CD4-positive, alpha-beta T cell treated with Interleukin-2 at 100 ng/mL for 4 hours (primary cell): ENCODE data around the gene HMGCS1.
"Not testable (repeated sequence)": the region's sequence is repeated elsewhere in the genome, so short reads cannot be mapped to it uniquely, and the experiment has no call there.

ENCODE experiments used
- DNase-seq: peaks from one replicate; pipeline ENCODE4 v3.0.0-alpha.2; 2020; ENCODE audit warnings: low spot score

Gene HMGCS1

GRCh38 chr5:43273552-43273951 is 39.7 kb downstream of the HMGCS1 start:
- no peak for DNase-seq

DNA sequence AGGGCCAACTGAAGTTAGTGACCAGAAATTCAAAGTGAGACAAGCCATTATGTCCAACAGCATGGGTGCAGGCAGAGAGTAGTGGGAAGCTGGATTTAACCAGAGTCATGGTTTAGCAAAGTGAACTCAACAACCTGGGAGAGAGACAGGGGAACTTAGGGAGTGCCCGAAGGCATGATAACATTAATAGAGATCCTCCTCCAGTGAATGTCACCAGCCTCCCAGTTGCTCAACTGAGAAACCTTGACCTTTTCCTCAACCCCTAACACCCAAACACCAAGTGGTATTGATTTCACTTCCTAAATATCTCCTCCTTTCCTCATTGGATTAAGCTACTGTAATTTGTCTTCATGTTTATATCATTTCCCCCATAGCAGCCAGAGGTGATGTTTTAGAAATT is 42.6 kb downstream of the HMGCS1 start:
- DNase-seq = no peak

- no peak for DNase-seq
Observed at GRCh38 chr5:43268188-43268820, 44.9 kb downstream of the HMGCS1 start.

GRCh38 chr5:43262269-43262668 is 50.9 kb downstream of the HMGCS1 start:
- DNase-seq = not testable (repeated sequence)

- DNase-seq = no peak
Observed at GRCh38 chr5:43258116-43258515, 55.1 kb downstream of the HMGCS1 start.

DNA sequence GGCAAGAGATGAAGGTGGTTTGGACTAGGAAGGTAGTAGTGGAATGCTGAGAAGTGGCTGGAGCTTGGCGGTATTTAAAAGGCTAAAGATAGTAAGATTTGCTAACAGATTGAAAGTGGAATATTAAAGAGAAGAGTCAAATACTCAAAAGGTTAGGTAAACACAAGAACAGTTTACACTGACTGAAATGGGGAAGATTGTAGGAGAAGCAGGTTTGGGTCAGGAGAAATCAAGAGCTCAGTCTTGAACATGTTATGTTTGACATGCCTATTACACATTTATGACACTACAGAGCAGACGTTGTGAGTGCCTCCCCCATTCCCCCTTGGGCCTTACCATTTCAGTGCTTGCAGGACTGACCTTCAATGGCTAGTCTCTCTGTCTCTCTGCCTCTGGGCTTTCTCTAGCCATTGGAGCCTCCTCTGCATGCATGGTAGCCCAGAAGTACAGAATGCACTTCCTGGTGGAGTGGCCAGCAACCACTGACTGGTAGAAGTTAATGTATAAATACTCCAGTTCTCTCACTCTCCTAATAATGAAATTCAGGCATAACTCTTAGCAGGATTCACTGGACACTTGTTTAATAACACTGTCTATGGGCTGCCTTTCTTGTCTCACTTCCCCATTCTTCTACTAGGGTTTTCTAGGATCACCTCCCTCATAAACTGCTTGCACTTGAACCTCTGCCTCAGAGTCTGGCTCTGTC is 56.8 kb downstream of the HMGCS1 start:
- no peak for DNase-seq

GRCh38 chr5:43255704-43256103 is 57.5 kb downstream of the HMGCS1 start:
- no peak for DNase-seq

DNA sequence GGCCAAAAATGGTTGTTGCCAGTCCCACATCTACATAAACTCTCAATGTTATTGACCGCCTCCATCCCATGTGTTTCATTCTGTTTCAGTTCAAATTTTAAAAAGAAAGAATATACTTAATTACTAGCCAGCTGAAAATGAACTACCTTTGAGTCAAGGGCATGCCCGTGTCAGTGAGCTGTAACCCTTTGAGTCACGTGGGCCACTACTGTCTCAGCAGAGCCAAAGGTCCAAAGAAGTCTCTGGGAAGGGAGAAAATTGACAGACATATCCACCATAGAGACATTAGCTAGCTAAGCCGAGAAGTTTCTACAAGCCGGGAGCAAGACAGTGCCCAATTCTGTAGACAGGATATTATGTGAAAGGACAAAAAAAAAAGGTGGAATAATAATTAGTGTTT is 61.5 kb downstream of the HMGCS1 start:
- DNase-seq = no peak

GRCh38 chr5:43245724-43246385 is 67.4 kb downstream of the HMGCS1 start:
- no peak for DNase-seq

- no peak for DNase-seq
Observed at GRCh38 chr5:43244823-43245565, 68.2 kb downstream of the HMGCS1 start.

DNA sequence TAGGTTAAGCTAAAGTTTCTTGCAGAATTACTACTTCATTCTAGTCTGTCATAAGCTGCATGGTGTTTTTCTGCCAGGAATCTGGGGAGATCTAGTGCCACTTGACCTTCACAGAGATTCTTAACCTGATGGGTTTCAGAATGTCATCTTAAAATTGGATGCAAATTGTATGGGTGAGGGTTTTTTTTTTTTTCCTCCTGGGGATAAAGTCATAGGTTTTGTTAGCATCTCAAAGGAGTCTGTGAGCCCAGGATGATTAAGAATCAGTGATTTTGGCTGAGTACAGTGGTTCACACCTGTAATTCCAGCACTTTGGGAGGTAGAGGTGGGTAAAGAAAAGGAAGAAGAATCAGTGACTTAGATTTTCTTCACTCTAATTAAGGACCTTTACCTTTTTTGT is 69.9 kb downstream of the HMGCS1 start:
- DNase-seq = no peak

DNA sequence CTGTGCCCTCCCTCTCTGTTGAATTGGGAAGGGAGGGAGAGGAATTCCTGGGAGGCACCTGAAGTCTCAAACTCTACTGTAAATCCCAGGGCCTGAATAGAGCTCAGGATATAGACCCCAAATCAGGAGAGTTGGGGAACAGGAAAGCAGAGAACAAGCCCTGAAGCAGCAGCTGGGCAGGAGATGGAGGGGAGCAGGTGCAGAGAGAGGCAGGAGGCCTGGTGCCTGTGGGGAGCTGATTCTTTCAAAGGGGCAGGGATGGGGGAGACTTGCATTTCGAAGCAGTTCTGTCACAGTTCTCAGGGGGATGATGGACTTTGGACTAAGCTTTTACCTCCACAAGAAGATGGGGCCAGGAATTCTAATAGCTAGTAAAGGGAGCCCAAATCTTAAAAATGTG is 71.0 kb downstream of the HMGCS1 start:
- DNase-seq = no peak
